ENCODE results near the gene SDC4. TPM values are rescaled to one million over a fixed set of nuclear protein-coding genes. Genes with fewer than 3 reads are reported as not detected.
A peak's percentile ranks its signal among the peaks of the same experiment; 100 is the strongest.

SDC4 gene
- total and polyA plus RNA-seq, 5 donors, result 57.5 to 125 (median 62.3) TPM

DNA sequence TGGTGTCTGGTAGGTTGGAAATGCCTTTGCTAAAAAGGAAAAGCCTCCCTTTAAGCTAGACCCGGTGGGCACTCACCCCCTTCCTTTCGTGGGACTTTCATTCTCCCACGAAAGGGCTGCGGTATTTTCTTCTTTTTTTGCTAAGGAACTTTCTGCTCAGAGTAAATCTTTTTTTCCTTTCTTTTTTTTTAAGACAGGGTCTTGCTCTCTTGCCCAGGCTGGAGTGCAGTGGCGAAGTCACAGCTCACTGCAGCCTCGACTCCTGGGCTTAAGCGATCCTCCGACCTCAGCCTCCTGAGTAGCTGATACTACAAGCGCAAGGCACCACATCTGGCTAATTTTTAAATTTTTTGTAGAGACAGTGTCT, 25.9 kb upstream of the SDC4 start:
- DNase-seq (no peak), ATAC-seq (no peak)
- H3K27me3 ChIP-seq (ENCODE audit: control insufficient read depth, insufficient read depth), result no peaks in the 10 kb centered on the region
- peak overlapping the region; percentile 72 for H3K4me3 ChIP-seq (ENCODE audit: low read length)
- H3K27ac ChIP-seq (ENCODE audit: low read length), result no peak overlapping the region
- no peaks in the 10 kb centered on the region for H3K4me1 ChIP-seq (ENCODE audit: control insufficient read depth, insufficient read depth, low read length)
- no peaks in the 10 kb centered on the region for H3K9me3 ChIP-seq (ENCODE audit: control insufficient read depth, low read length)
- WGBS, result 65% methylated on average over 9 of the region's 9 CpGs
- intact Hi-C loops (cut with DNase I), result loop anchor here in 3 of 4 donors (2.0 to 10.0 kb wide), 3 partner anchors 61 to 63 kb away; no protein-coding TSS in a partner anchor

DNA sequence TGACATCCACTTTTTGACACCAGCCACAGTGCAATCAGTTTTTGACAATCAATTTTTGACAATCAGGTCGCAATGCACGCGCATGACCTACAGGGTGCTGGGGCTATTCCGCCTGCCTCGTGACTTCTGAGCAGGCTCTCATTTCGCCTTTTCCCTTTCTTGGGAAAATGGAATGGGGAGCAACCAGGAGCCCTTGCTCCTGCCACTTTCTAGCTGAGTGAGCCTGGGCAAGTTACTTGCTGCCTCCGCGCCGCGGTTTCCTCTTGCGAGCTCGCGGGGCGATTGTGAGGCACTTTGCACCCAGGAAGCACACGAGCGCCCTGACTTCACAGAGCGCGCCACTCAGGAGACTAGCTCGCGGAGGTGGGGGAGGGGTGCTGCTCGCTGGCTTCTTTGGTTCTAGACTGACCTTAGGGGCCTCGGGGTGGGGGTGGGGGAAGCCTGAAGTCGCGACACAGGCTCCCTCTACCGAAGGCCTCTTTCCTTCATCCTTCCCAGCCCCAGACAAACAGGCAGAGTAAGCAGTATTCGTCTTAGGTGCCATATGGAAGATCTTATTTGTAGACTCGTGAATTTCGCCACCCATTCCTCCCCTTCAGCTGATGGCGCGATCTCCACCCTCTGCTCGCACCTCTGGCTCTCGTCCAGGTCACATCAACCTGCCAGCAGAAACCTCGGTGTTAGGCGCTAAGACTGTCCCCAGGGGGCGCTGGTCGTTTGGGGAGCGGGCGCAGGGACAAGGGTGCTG, 25.3 kb upstream of the SDC4 start:
- intact Hi-C loops (cut with DNase I), result loop anchor here in 3 of 4 donors (2.0 to 10.0 kb wide), 3 partner anchors 61 to 64 kb away; no protein-coding TSS in a partner anchor
- H3K9me3 ChIP-seq (ENCODE audit: control insufficient read depth, low read length), result no peaks in the 10 kb centered on the region
- DNase-seq (peak; percentile 91 to 96 (median 94)), ATAC-seq (peak; percentile 86 to 88)
- peak overlapping the region; percentile 72 for H3K4me3 ChIP-seq (ENCODE audit: low read length)
- no peaks in the 10 kb centered on the region for H3K4me1 ChIP-seq (ENCODE audit: control insufficient read depth, insufficient read depth, low read length)
- H3K27ac ChIP-seq (ENCODE audit: low read length), result peak overlapping the region; percentile 68
- H3K27me3 ChIP-seq (ENCODE audit: control insufficient read depth, insufficient read depth), result no peaks in the 10 kb centered on the region
- 6% methylated on average over 38 of the region's 38 CpGs for WGBS

DNA sequence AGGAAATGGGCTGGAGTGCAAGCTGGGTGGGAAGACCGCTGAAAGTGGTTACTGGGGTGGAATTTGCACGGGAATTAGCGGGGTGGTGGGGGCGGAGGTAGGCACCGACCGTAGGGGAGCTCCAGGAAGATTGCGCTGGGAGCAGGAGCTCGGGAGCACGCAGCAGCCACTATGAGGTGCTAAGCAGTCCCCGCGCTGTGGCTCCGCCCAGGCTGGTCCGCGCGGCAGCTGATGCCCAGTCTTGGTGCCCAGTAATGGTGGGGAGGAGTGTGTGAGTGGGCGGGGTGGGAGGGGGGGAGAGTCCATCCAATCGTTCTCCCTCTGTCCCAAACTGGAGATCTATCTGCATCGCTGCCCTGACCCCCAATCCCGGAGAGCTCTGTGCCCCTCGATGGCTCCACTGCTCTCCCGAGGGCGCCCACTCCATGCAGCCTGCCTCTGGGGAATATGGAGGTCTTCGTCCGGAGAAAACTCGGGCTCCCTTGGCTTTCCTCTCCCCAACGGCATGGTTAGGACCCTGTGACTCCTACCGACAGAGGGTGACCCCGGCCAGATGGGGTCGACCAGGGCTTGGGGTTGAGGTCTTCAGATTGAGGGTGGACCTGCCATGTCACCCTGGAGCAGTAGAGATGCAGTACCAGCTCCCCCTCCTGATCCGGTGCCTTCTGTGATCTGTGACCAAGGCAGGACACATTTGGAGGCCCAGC, 24.6 kb upstream of the SDC4 start:
- H3K27ac ChIP-seq (ENCODE audit: low read length), result peak overlapping the region; percentile 68

DNA sequence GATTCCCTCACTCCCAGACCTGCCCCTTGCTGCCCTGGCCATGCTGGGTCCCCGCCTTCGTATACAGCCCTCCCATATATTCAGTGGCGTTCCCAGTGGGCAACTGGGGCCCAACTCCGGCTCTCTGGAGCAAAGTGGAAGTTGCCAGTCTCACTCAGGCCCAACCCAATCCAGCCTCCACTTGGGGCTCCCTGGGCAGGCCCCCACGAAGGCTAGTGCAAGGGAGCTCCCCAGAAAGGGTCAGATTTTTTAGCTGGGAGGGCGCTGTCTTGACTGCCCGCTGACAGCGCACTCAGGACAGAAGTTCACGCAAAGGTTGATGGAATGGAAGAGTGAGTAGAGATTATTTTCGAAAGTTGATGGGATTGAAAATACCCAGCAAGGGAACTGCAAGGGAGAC, 24.0 kb upstream of the SDC4 start:
- no peaks in the 10 kb centered on the region for H3K9me3 ChIP-seq (ENCODE audit: control insufficient read depth, low read length)
- WGBS, result 75% methylated on average over 10 of the region's 10 CpGs
- DNase-seq (no peak), ATAC-seq (no peak)
- H3K4me1 ChIP-seq (ENCODE audit: control insufficient read depth, insufficient read depth, low read length), result no peaks in the 10 kb centered on the region
- intact Hi-C loops (cut with DNase I), result loop anchor here in 2 of 4 donors (5.0 to 10.0 kb wide), 2 partner anchors 63 to 65 kb away; no protein-coding TSS in a partner anchor
- no peaks in the 10 kb centered on the region for H3K27me3 ChIP-seq (ENCODE audit: control insufficient read depth, insufficient read depth)
- H3K4me3 ChIP-seq (ENCODE audit: low read length), result no peak overlapping the region
- no peak overlapping the region for H3K27ac ChIP-seq (ENCODE audit: low read length)

More for the DNA sequence above, 24.6 kb upstream of the SDC4 start:
- DNase-seq (peak; percentile 65 to 86 (median 77)), ATAC-seq (peak; percentile 76 to 81)
- H3K4me1 ChIP-seq (ENCODE audit: control insufficient read depth, insufficient read depth, low read length), result no peaks in the 10 kb centered on the region
- no peaks in the 10 kb centered on the region for H3K27me3 ChIP-seq (ENCODE audit: control insufficient read depth, insufficient read depth)
- intact Hi-C loops (cut with DNase I), result loop anchor here in 2 of 4 donors (5.0 to 10.0 kb wide), 2 partner anchors 62 to 65 kb away; no protein-coding TSS in a partner anchor
- WGBS, result 28% methylated on average over 30 of the region's 30 CpGs
- H3K4me3 ChIP-seq (ENCODE audit: low read length), result no peak overlapping the region
- H3K9me3 ChIP-seq (ENCODE audit: control insufficient read depth, low read length), result no peaks in the 10 kb centered on the region

DNA sequence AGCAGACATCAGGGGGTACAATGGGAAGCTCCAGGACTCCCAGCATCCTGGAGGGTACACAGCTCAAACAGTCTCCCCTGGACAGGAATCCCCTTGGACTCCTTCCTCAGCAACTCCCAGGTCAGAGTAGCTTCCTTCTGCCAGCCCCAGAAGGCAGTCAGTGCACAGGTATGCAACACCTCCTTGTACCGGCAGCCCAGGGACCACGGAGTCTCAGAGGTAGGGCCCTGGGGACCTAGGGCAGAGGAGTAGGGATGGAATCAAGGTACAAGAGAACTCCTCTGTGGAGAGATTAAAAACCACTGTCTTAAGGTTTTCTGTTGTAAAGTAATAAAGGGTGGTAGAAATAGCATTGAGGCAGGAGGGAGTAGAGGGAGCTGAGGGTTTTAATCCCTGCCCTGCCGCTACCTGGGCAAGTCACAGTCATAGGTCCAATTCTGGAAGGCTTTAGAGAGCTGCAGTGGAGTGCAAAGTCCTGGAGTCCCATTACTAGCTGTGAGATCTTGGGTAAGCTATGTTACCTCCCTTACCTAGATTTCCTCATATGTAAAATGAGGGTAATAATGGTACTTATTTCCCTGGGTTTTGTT, 22.4 kb upstream of the SDC4 start:
- Histone ChIP-seq H3K9me3 (ENCODE audit: control insufficient read depth, low read length) (no peaks in the 10 kb centered on the region), H3K27me3 (ENCODE audit: control insufficient read depth, insufficient read depth) (no peaks in the 10 kb centered on the region), H3K4me1 (ENCODE audit: control insufficient read depth, insufficient read depth, low read length) (no peaks in the 10 kb centered on the region), H3K4me3 (ENCODE audit: low read length) (no peak overlapping the region), H3K27ac (ENCODE audit: low read length) (no peak overlapping the region)
- ATAC-seq (no peak), DNase-seq (no peak)
- WGBS, result 77% methylated on average over 3 of the region's 3 CpGs
- intact Hi-C loops (cut with DNase I), result loop anchor here in 2 of 4 donors (5.0 to 10.0 kb wide), 2 partner anchors 64 to 67 kb away; no protein-coding TSS in a partner anchor

DNA sequence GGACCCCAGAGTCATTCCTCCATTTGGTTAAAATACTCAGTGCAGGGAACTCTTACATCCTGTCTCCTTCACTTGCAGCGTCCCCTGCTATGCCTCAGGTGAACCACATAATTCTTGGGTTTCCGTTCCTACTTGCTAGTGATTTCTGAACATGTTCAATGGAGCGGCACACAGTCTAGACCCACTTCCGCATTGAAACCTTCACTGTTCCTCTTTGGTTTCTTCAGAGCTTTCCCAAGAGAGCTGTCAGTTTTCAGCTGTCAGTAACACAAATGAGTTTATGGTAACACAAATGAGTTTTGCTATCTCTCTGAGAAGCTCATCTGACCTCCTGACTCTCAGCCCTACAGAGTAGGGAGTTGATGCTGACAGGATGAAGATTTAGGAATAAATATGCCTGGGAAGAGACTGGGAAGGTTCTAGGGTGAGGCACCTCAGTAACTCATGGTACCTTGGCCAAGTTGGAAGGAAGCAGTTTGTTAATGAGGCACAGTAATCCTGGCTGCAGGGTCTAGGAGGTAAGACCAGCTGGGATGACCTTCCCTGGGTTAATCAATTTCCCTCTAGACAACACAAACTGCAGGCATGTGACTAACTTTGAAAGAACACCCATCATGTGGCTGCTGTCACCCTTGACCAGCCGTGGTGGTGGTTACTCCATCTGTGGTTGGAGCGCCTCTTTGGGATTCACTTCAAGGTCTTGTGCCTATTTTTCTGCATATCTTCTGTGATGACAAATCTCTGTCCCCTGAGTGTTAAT, 20.2 kb upstream of the SDC4 start:
- no peak for DNase-seq
- H3K27ac ChIP-seq (ENCODE audit: low read length), result no peak overlapping the region
- no peak overlapping the region for H3K4me3 ChIP-seq (ENCODE audit: low read length)
- no peaks in the 10 kb centered on the region for H3K27me3 ChIP-seq (ENCODE audit: control insufficient read depth, insufficient read depth)
- 73% methylated on average over 6 of the region's 6 CpGs for WGBS
- intact Hi-C loops (cut with DNase I), result loop anchor here in 1 of 4 donors (5.0 kb wide), 1 partner anchor 46 kb away; no protein-coding TSS in a partner anchor
- no peak for ATAC-seq
- no peaks in the 10 kb centered on the region for H3K9me3 ChIP-seq (ENCODE audit: control insufficient read depth, low read length)
- peaks cover 1% of the 10 kb centered on the region for H3K4me1 ChIP-seq (ENCODE audit: control insufficient read depth, insufficient read depth, low read length)

DNA sequence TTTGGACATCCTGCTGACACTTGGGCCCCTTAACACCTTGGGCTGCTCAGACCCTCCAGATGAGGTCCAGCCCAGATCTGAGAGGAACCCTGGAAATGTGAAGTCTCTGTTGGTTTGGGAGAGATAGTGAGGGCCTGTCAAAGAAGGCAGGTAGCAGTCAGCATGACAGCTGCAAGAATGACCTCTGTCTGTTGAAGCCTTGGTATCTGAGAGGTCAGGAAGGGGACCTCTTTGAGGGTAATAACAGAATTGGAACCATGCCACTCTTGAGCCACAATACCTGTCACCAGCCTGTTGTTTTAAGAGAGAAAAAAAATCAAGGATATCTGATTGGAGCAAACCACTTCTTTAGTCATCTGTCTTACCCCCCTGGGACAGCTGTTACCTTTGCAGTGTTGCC, 18.9 kb upstream of the SDC4 start:
- intact Hi-C loops (cut with DNase I), result loop anchor here in 1 of 4 donors (5.0 kb wide), 1 partner anchor 45 kb away; no protein-coding TSS in a partner anchor

DNA sequence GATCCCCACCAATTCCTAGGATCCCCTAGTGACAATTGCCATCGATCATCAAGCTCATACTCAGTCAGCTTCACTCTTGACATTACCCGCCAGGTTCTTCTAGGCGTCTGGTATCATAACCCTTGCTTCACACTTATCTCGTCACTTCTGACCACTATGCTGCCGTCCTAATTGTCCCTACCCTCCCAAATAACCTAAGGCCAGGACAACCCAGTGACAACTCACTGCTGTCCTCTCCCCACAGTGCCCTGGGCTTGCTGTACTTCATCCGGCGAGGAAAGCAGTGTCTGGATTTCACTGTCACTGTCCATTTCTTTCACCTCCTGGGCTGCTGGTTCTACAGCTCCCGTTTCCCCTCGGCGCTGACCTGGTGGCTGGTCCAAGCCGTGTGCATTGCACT, 18.4 kb upstream of the SDC4 start:
- Histone ChIP-seq H3K27me3 (ENCODE audit: control insufficient read depth, insufficient read depth) (no peaks in the 10 kb centered on the region), H3K4me3 (ENCODE audit: low read length) (no peak overlapping the region), H3K9me3 (ENCODE audit: control insufficient read depth, low read length) (no peaks in the 10 kb centered on the region), H3K27ac (ENCODE audit: low read length) (no peak overlapping the region), H3K4me1 (ENCODE audit: control insufficient read depth, insufficient read depth, low read length) (peaks cover 1% of the 10 kb centered on the region)
- no peak for DNase-seq
- intact Hi-C loops (cut with DNase I), result loop anchor here in 1 of 4 donors (5.0 kb wide), 1 partner anchor 44 kb away; no protein-coding TSS in a partner anchor
- ATAC-seq, result no peak
- WGBS, result 79% methylated on average over 11 of the region's 11 CpGs

More for the DNA sequence above, 18.9 kb upstream of the SDC4 start:
- no peak overlapping the region for H3K27ac ChIP-seq (ENCODE audit: low read length)
- peaks cover 1% of the 10 kb centered on the region for H3K4me1 ChIP-seq (ENCODE audit: control insufficient read depth, insufficient read depth, low read length)
- DNase-seq, result no peak
- H3K27me3 ChIP-seq (ENCODE audit: control insufficient read depth, insufficient read depth), result no peaks in the 10 kb centered on the region
- ATAC-seq, result no peak
- no peaks in the 10 kb centered on the region for H3K9me3 ChIP-seq (ENCODE audit: control insufficient read depth, low read length)
- H3K4me3 ChIP-seq (ENCODE audit: low read length), result no peak overlapping the region

DNA sequence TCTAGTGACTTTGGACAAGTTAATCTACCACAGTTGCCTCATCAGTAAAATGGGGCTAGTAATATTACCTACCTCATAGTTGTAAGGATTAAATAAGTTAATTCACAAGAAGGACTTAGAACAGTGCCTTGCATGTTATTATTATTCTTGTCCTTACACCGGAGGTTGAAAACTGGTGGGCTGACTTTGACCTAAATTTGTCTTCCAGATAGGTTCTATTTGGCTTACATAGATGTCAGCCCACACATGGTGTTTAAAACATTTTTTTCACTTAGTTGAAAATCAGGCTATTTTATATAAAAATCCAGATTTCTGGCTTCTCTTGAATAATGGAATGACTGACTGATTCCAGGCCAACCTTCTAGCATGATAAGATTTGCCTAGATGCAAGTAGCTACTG, 18.0 kb upstream of the SDC4 start:
- Histone ChIP-seq H3K4me3 (ENCODE audit: low read length) (no peak overlapping the region), H3K27ac (ENCODE audit: low read length) (no peak overlapping the region), H3K9me3 (ENCODE audit: control insufficient read depth, low read length) (no peaks in the 10 kb centered on the region), H3K4me1 (ENCODE audit: control insufficient read depth, insufficient read depth, low read length) (peaks cover 1% of the 10 kb centered on the region), H3K27me3 (ENCODE audit: control insufficient read depth, insufficient read depth) (no peaks in the 10 kb centered on the region)
- WGBS, result 75% methylated on average over 1 of the region's 1 CpG
- intact Hi-C loops (cut with DNase I), result loop anchor here in 1 of 4 donors (5.0 kb wide), 1 partner anchor 44 kb away; no protein-coding TSS in a partner anchor
- DNase-seq (no peak), ATAC-seq (no peak)

DNA sequence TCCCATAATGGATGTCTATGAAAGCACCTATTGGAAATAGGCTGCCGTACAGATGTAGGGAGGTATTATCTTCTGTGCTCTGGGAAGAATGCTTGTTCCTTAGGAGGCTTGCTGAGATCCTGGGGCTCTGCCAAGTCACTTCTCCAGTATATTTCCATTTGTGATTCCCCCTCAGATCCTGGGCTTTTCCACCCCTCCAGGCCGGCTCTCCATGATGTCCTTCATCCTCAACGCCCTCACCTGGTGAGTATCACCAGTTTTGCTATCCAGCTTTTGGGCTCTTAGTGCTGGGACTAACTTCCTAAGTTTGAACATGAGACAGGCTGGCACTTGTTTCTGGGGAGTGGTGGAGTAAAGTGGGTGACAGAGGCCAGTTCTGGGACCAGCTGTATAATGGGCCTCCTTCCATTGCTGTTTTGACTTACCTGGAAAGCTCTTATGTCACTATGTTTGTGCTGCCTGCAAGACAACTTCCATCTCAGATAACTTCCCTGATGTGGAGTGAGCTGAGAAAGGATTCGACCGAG, 17.3 kb upstream of the SDC4 start:
- H3K27me3 ChIP-seq (ENCODE audit: control insufficient read depth, insufficient read depth), result no peaks in the 10 kb centered on the region
- H3K4me3 ChIP-seq (ENCODE audit: low read length), result no peak overlapping the region
- H3K4me1 ChIP-seq (ENCODE audit: control insufficient read depth, insufficient read depth, low read length), result peaks cover 1% of the 10 kb centered on the region
- H3K27ac ChIP-seq (ENCODE audit: low read length), result no peak overlapping the region
- intact Hi-C loops (cut with DNase I), result loop anchor here in 1 of 4 donors (5.0 kb wide), 1 partner anchor 43 kb away; no protein-coding TSS in a partner anchor
- ATAC-seq, result no peak
- DNase-seq, result no peak
- WGBS, result 84% methylated on average over 5 of the region's 5 CpGs
- H3K9me3 ChIP-seq (ENCODE audit: control insufficient read depth, low read length), result no peaks in the 10 kb centered on the region
